ACHN (cell line): Measurements from ENCODE around the gene MYRFL.

Experiments used
- DNase-seq: peaks from one replicate; pipeline ENCODE4 v3.0.0-alpha.2; 2015
- in situ Hi-C: cut with HindIII; loops from 2 replicates; pipeline ENCODE4 v1.10.0; 2017; ENCODE audit warnings: low sequenced_read_pairs, low pct_ligation_motif_present, low pct_unique_long_range_greater_than_20kb

The MYRFL gene

GRCh38 chr12:69915964-69916363, 90.9 kb downstream of the MYRFL start:
- in situ Hi-C loops = no loop called here
- no peak for DNase-seq

GRCh38 chr12:69916544-69917235, 91.7 kb downstream of the MYRFL start:
- no peak for DNase-seq
- in situ Hi-C loops = no loop called here

- in situ Hi-C loops = no loop called here
- no peak for DNase-seq
Observed at GRCh38 chr12:69918287-69918686, 93.3 kb downstream of the MYRFL start.

GRCh38 chr12:69919495-69919894, 94.5 kb downstream of the MYRFL start:
- in situ Hi-C loops = no loop called here
- DNase-seq = no peak

- in situ Hi-C loops = no loop called here
- no peak for DNase-seq
Observed at GRCh38 chr12:69921831-69922230, 96.8 kb downstream of the MYRFL start.

GRCh38 chr12:69922999-69923398, 98.0 kb downstream of the MYRFL start:
- no peak for DNase-seq
- in situ Hi-C loops = no loop called here

- in situ Hi-C loops = no loop called here
- DNase-seq = no peak
Observed at GRCh38 chr12:69925291-69925690, 100.3 kb downstream of the MYRFL start.

- DNase-seq = no peak
- in situ Hi-C loops = no loop called here
Observed at GRCh38 chr12:69927164-69927563, 102.1 kb downstream of the MYRFL start.

- in situ Hi-C loops = no loop called here
- DNase-seq = no peak
Observed at GRCh38 chr12:69929125-69929524, 104.1 kb downstream of the MYRFL start.

GRCh38 chr12:69929531-69929930, 104.5 kb downstream of the MYRFL start:
- in situ Hi-C loops = no loop called here
- no peak for DNase-seq

GRCh38 chr12:69931569-69931968, 106.5 kb downstream of the MYRFL start:
- no peak for DNase-seq
- in situ Hi-C loops = no loop called here

- DNase-seq = no peak
- in situ Hi-C loops = no loop called here
Observed at GRCh38 chr12:69932154-69932553, 107.1 kb downstream of the MYRFL start.

- in situ Hi-C loops = no loop called here
- DNase-seq = no peak
Observed at GRCh38 chr12:69932676-69933552, 107.9 kb downstream of the MYRFL start.

GRCh38 chr12:69934011-69934410, 109.0 kb downstream of the MYRFL start:
- in situ Hi-C loops = no loop called here
- no peak for DNase-seq

GRCh38 chr12:69935651-69936100, 110.6 kb downstream of the MYRFL start:
- in situ Hi-C loops = no loop called here
- DNase-seq = no peak

GRCh38 chr12:69936214-69936731, 111.2 kb downstream of the MYRFL start:
- no peak for DNase-seq
- in situ Hi-C loops = no loop called here

GRCh38 chr12:69936766-69937165, 111.7 kb downstream of the MYRFL start:
- no peak for DNase-seq
- in situ Hi-C loops = no loop called here

- in situ Hi-C loops = no loop called here
- no peak for DNase-seq
Observed at GRCh38 chr12:69947123-69947522, 122.1 kb downstream of the MYRFL start.

GRCh38 chr12:69947897-69948296, 122.9 kb downstream of the MYRFL start:
- in situ Hi-C loops = no loop called here
- no peak for DNase-seq

- no peak for DNase-seq
- in situ Hi-C loops = no loop called here
Observed at GRCh38 chr12:69948851-69949250, 123.8 kb downstream of the MYRFL start.
